Heart right ventricle (tissue), 16 donors: ENCODE measurements around the gene USP37. TPM values are rescaled to one million over a fixed set of nuclear protein-coding genes. Genes with fewer than 3 reads are reported as not detected.

Experiments used
- ATAC-seq, 8 donors: fragments of 200-7000 bp; cut with Tn5 transposase; one replicate each; pipeline ENCODE4 v1.9.1; 2020; ENCODE audit warnings: mild to moderate bottlenecking in 8 of 8, moderate library complexity in 8 of 8, moderate number of reproducible peaks in 1 of 8
- DNase-seq, 2 donors: peaks; one replicate each; pipeline ENCODE4 v3.0.0-alpha.2; 2020
- H3K27ac ChIP-seq, 10 donors: fragments of 200-600 bp; sonication (generic) in 2 of 10; one replicate each; pipeline versions ENCODE4 v1.5.0 to v1.8.0; 2020 to 2022; ENCODE audit warnings: mild to moderate bottlenecking in 3 of 10
- H3K27me3 ChIP-seq, 7 donors: fragments of 200-600 bp; one replicate each; pipeline ENCODE4 v1.8.0; 2021 to 2022; ENCODE audit warnings: mild to moderate bottlenecking in 2 of 7
- H3K36me3 ChIP-seq, 9 donors: fragments of 200-600 bp; sonication (generic) in 1 of 9; one replicate each; pipeline versions ENCODE4 v1.5.0 to v1.8.0; 2020 to 2022; ENCODE audit warnings: mild to moderate bottlenecking in 2 of 9
- H3K4me1 ChIP-seq, 9 donors: fragments of 200-600 bp; sonication (generic) in 1 of 9; one replicate each; pipeline versions ENCODE4 v1.5.0 to v1.8.0; 2020 to 2022; ENCODE audit warnings: mild to moderate bottlenecking in 4 of 9
- H3K4me3 ChIP-seq, 10 donors: fragments of 200-600 bp; sonication (generic) in 2 of 10; one replicate each; pipeline versions ENCODE4 v1.5.0 to v1.8.0; 2020 to 2022; ENCODE audit warnings: mild to moderate bottlenecking in 7 of 10, moderate library complexity in 2 of 10
- H3K9me3 ChIP-seq, 11 donors: fragments of 200-600 bp in 10 of 11; sonication (generic) in 2 of 11; one replicate each; pipeline versions ENCODE4 v1.5.0 to v1.8.0; 2013 to 2022; ENCODE audit warnings: mild to moderate bottlenecking in 2 of 11, control low read depth in 1 of 11, moderate library complexity in 1 of 11
- CTCF ChIP-seq, 9 donors: fragments of 200-600 bp; sonication (generic) in 2 of 9; IDR thresholded peaks; one replicate each; pipeline versions ENCODE4 v1.5.0 to v1.8.0; 2021 to 2022; ENCODE audit warnings: antibody characterized with exemption in 9 of 9, mild to moderate bottlenecking in 5 of 9, moderate library complexity in 1 of 9
- WGBS, 2 donors: extraction: QIAGEN DNeasy Blood & Tissue Kit; methylation state at CpG; one replicate each; pipeline ENCODE4 v1.1.7; 2013; ENCODE audit warnings: inconsistent platforms in 1 of 2; 5-methylcytosine and 5-hydroxymethylcytosine counted together
- intact Hi-C, 10 donors: fragments of 100-400 bp; cut with DNase I; formaldehyde crosslinking; loops; one replicate each; pipeline versions ENCODE4 v1.11.1 to v1.14.2; 2022
- polyA plus RNA-seq, 2 donors: library from polyadenylated mRNA; stranded (reverse); fragments of 200-250 nt; gene quantifications; one replicate each; pipeline ENCODE4 v1.2.3, GENCODE V29; 2013
- total RNA-seq, 10 donors: library from RNA; stranded (reverse); fragmentation: NEBNext Ultra II Directional in 3 of 10; extraction: Animal tissue kit (Norgen Biotek cat#: 25700) in 3 of 10; gene quantifications; one replicate each; pipeline versions ENCODE4 v1.2.1 to v1.2.4, GENCODE V29; 2021 to 2023
- donor health status: Arrhythmogenic right ventricular cardiomyopathy.
- donor health status: ischemic (EF 13 %, LVEDD 7.1; RV severe dilation, severe dysfunction).
- donor health status: healthy with polysubstance abuse.
- donor health status: DM: no; HTN: yes; CAD: no.
- donor health status: DM: no; HTN: no; CAD: no.
- donor health status: ischemic (EF 25% LVEDD 6.9; RV normal size, moderate dysfunction).
- donor health status: ischemic (EF 25% LVEDD 5.7; RV mildly dilated, moderate dysfunction).
- donor health status: healthy.
- donor health status: DM: yes; HTN: yes; CAD: no.
- donor health status: Ischemic cardiomyopathy.
- donor health status: ischemic (EF 35%, LVEDD 5.7; RV mildly dilated, moderate dysfunction).
- donor health status: nonischemic (EF 11% LVEDD 7.7; RV severe dilation, severe dysfunction).
- donor health status: DM: yes; HTN: yes; CAD: no.
- donor health status: PGD.
- donor health status: ischemic (EF 29% LVEDD 5.4; RV normal size, mild dysfunction).
- donor health status: nonischemic (EF 23%, LVEDD 6.1; RV moderate dilation, normal function).

USP37 gene
- total and polyA plus RNA-seq, 12 donors = 1.8 to 11.1 (median 8.4) TPM

GRCh38 chr2:218547978-218548377 is 20.2 kb downstream of the USP37 start:
- no peak for TF ChIP-seq CTCF (IDR thresholded peaks at IDR 0.05)
- no peaks in the 10 kb centered on the region for H3K27me3 ChIP-seq
- no peak overlapping the region for H3K4me3 ChIP-seq
- intact Hi-C loops = no loop called here
- H3K36me3 ChIP-seq = peaks cover 0 to 100% (median 62%) of the 10 kb centered on the region in 9 donors
- no peak for ATAC-seq
- no peak for DNase-seq
- no peak overlapping the region for H3K27ac ChIP-seq
- no peaks in the 10 kb centered on the region for H3K4me1 ChIP-seq
- no peaks in the 10 kb centered on the region for H3K9me3 ChIP-seq

- H3K4me3 ChIP-seq = no peak overlapping the region
- intact Hi-C loops = no loop called here
- H3K27ac ChIP-seq = no peak overlapping the region
- no peaks in the 10 kb centered on the region for H3K9me3 ChIP-seq
- H3K27me3 ChIP-seq = no peaks in the 10 kb centered on the region
- DNase-seq = no peak
- TF ChIP-seq CTCF (IDR thresholded peaks at IDR 0.05) = no peak
- no peaks in the 10 kb centered on the region for H3K4me1 ChIP-seq
- peaks cover 0 to 100% (median 60%) of the 10 kb centered on the region in 9 donors for H3K36me3 ChIP-seq
- ATAC-seq = no peak
Measured at GRCh38 chr2:218547511-218547910, 20.6 kb downstream of the USP37 start.

- Histone ChIP-seq H3K27ac (no peak overlapping the region), H3K9me3 (no peaks in the 10 kb centered on the region), H3K27me3 (no peaks in the 10 kb centered on the region), H3K36me3 (peaks cover 0 to 100% (median 59%) of the 10 kb centered on the region in 9 donors), H3K4me3 (no peak overlapping the region), H3K4me1 (no peaks in the 10 kb centered on the region)
- intact Hi-C loops = no loop called here
- TF ChIP-seq CTCF (IDR thresholded peaks at IDR 0.05) = no peak
- DNase-seq (no peak), ATAC-seq (no peak)
- WGBS, 2 donors = 97% methylated on average over 1 of the region's 1 CpG
Measured at GRCh38 chr2:218546012-218546411, 22.1 kb downstream of the USP37 start.

GRCh38 chr2:218540015-218540414 is 28.1 kb downstream of the USP37 start:
- H3K36me3 ChIP-seq = peaks cover 0 to 100% (median 40%) of the 10 kb centered on the region in 9 donors
- intact Hi-C loops = no loop called here
- no peaks in the 10 kb centered on the region for H3K27me3 ChIP-seq
- TF ChIP-seq CTCF (IDR thresholded peaks at IDR 0.05) = no peak
- no peak overlapping the region for H3K4me3 ChIP-seq
- no peak overlapping the region for H3K27ac ChIP-seq
- H3K9me3 ChIP-seq = no peaks in the 10 kb centered on the region
- DNase-seq (no peak), ATAC-seq (no peak)
- WGBS, 2 donors = 91 to 93% methylated on average over 3 of the region's 3 CpGs
- no peaks in the 10 kb centered on the region for H3K4me1 ChIP-seq
